GM13976 (cell line): Measurements from ENCODE around the gene UBE2E1.
"Not testable (repeated sequence)": the region's sequence is repeated elsewhere in the genome, so short reads cannot be mapped to it uniquely, and the experiment has no call there.

Source experiments
- DNase-seq: peaks from one replicate; pipeline ENCODE4 v3.0.0; 2012; ENCODE audit warnings: low spot score
- CTCF ChIP-seq: IDR thresholded peaks from 2 replicates; pipeline ENCODE4 v1.5.1; 2012; ENCODE audit warnings: borderline replicate concordance, mild to moderate bottlenecking; ENCODE audit not compliant: insufficient read depth; ENCODE audit errors: extremely low read depth, missing control alignments, control extremely low read depth
- in situ Hi-C: fragments of 300-500 bp; cut with MboI; formaldehyde crosslinking; loops from one replicate; pipeline ENCODE4 v1.12.0; 2022; ENCODE audit warnings: low sequenced_read_pairs, mixed read lengths, inconsistent platforms; ENCODE audit not compliant: unreplicated experiment

Gene UBE2E1

GRCh38 chr3:23837286-23837685 is 31.5 kb downstream of the UBE2E1 start:
- in situ Hi-C loops: no loop called here
- no peak for TF ChIP-seq CTCF
- no peak for DNase-seq

- in situ Hi-C loops: no loop called here
- no peak for TF ChIP-seq CTCF
- no peak for DNase-seq
Measured at GRCh38 chr3:23837691-23838090, 31.9 kb downstream of the UBE2E1 start.

- no peak for TF ChIP-seq CTCF
- no peak for DNase-seq
- in situ Hi-C loops: no loop called here
Measured at GRCh38 chr3:23840521-23840920, 34.8 kb downstream of the UBE2E1 start.

GRCh38 chr3:23843869-23844268 is 38.1 kb downstream of the UBE2E1 start:
- no peak for TF ChIP-seq CTCF

GRCh38 chr3:23845326-23846216 is 39.8 kb downstream of the UBE2E1 start:
- no peak for DNase-seq
- no peak for TF ChIP-seq CTCF
- in situ Hi-C loops: no loop called here

More at GRCh38 chr3:23843869-23844268, 38.1 kb downstream of the UBE2E1 start:
- DNase-seq: no peak
- in situ Hi-C loops: no loop called here

- in situ Hi-C loops: not testable (repeated sequence)
Measured at GRCh38 chr3:23849462-23849861, 43.7 kb downstream of the UBE2E1 start.

GRCh38 chr3:23856286-23856685 is 50.5 kb downstream of the UBE2E1 start:
- in situ Hi-C loops: no loop called here
- TF ChIP-seq CTCF: no peak
- no peak for DNase-seq

More at GRCh38 chr3:23849462-23849861, 43.7 kb downstream of the UBE2E1 start:
- not testable (repeated sequence) for DNase-seq
